Spleen (tissue), 7 donors: ENCODE data around the gene SCARB1.

Experiments
- POLR2A ChIP-seq, 3 donors: fragments of 450-650 bp; IDR thresholded peaks; one replicate each; pipeline ENCODE4 v1.5.1; 2017; ENCODE audit warnings: antibody characterized with exemption in 3 of 3, mild to moderate bottlenecking in 1 of 3
- POLR2AphosphoS5 ChIP-seq, 3 donors: sonication (generic); formaldehyde crosslinking; IDR thresholded peaks; one replicate each; pipeline ENCODE4 v1.5.1; 2017; ENCODE audit warnings: antibody characterized with exemption in 3 of 3
- TF ChIP-seq, protein P1 (sequence below), 11 experiments: fragments of 200-600 bp in 7 of 11; fragments of 450-650 bp in 4 of 11; sonication (generic) in 4 of 11; IDR thresholded peaks in 8 of 11; conservative IDR thresholded peaks in 3 of 11; 1 replicate in 7 of 11; 2 replicates in 4 of 11; pipeline versions ENCODE4 v1.4.0 to v1.8.0; 2016 to 2021; ENCODE audit warnings: antibody characterized with exemption in 11 of 11, inconsistent platforms in 4 of 11, mild to moderate bottlenecking in 1 of 11
- donor health status: DM: no; HTN: no; CAD: no; lungs with moderate emphysema.
- donor health status: DM: no; HTN: no; CAD: no.
- donor health status: DM: no; HTN: no; CAD: no.

DNA sequence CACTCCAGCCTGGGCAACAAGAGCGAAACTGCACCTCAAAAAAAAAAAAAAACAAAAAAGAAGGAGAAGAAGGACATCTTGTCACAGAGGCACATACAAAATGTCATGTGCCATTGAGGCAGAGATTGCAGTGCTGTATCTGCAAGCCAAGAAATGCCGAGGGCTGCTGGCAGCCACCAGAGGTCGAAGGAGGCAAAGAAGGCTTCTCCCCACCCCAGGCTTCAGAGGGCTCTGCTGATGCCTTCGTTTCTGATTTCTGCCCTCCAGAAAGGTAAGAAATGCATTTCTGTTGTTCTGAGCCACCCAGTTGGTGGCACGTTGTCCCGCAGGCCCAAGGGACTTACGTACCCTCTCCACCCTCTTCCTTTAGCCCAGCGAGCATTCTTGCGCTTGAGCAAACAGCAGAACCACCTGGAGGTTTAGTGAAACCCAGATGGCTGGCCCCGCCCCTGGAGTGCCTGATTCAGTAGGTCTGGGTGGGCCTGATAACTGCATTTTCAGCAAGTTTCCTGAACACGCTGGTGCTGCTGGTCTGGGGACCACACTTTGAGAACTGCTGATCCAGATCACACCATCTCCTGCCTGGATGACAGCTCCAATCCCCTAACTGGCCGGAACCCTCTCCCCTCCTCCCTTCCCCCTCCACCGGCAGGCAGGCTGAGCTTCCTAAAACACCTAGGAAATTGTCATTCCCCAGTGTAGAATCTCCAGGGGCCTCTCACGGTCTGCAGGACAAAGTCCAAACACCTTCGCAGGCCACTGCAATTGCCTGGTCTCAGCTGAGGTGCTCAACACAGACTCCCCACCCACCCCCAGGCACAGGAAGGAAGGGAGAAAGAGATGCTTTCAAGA is 21.1 kb upstream of the SCARB1 start:
- TF ChIP-seq, protein P1, sequence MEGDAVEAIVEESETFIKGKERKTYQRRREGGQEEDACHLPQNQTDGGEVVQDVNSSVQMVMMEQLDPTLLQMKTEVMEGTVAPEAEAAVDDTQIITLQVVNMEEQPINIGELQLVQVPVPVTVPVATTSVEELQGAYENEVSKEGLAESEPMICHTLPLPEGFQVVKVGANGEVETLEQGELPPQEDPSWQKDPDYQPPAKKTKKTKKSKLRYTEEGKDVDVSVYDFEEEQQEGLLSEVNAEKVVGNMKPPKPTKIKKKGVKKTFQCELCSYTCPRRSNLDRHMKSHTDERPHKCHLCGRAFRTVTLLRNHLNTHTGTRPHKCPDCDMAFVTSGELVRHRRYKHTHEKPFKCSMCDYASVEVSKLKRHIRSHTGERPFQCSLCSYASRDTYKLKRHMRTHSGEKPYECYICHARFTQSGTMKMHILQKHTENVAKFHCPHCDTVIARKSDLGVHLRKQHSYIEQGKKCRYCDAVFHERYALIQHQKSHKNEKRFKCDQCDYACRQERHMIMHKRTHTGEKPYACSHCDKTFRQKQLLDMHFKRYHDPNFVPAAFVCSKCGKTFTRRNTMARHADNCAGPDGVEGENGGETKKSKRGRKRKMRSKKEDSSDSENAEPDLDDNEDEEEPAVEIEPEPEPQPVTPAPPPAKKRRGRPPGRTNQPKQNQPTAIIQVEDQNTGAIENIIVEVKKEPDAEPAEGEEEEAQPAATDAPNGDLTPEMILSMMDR (IDR thresholded peaks at IDR 0.05 in 8 of 11, conservative IDR thresholded peaks at IDR 0.05 in 3 of 11), result no peak
- TF ChIP-seq POLR2A (IDR thresholded peaks at IDR 0.05), result no peak
- peak in 1 of 3 donors; percentile 48 for TF ChIP-seq POLR2AphosphoS5 (IDR thresholded peaks at IDR 0.05)
